Cortex of kidney (tissue), 1 donor: ENCODE data around the gene MTHFD1L.

Source experiments
- DNase-seq: peaks from one replicate; lab custom pipeline; 2025; lab: John Stamatoyannopoulos, UW

MTHFD1L gene

DNA sequence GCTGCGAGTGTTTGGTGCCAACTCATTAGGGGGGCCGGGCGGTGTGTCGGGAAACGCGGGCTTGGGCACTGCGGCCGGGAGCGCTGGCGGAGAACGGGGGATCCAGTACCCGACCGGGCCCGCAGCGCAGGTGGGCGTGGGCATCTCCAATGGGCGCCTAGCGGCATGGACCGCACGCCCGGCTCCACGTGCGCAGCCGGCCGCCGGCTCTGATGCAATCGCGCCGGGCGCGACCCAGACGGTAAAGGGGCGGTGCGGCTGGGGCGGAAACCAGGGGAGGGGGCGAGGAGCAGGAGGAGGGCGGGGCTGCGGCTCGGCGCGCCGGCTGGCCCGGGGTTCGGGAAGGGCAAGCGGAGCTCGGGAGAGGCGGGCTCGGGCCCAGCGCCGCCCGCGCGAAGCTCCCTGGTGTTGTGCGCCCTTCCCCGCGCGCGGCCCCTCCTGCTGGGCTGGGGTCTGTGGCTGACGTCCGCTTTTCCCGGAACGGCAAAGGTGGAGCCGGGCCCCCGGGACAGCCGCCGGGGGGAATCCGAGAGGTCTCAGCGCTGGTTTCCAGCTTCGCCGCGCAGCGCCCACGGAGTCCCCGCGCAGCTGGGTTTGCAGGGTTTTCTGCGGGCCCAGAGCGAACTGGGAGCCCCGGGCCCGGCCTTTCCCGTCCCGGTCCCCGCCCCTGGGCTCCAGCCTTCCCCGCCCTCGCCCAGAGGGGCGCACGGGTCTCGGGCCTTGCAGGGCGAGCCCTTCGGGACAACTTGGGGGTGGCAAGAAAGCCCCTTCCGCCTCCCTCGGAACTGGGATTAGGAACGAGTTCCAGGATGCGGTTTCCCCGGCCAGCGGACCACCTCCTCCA lies 867 bp downstream of the MTHFD1L start:
- no peak for DNase-seq

DNA sequence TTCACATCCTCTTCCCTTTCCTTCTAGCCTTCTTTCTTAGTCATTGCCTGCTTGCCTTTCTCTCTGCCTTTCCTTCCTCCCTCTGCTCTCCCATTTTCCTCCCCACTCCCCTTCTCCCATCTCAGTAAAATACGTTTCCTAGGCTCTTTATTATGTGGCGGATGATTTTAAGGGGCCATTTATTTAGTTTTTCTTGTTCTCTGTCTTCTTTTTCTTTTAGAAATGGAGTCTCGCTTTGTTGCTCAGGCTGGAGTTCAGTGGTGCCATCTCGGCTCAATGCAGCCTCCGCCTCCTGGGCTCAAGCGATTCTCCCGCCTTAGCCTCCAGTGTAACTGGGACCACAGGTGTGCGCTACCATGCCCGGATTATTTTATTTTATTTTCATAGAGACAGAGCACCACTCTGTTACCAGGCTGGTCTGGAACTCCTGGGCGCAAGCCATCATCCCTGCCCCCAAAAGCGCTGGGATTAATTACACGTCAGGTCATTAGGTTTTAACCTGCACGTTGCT lies 1.5 kb downstream of the MTHFD1L start:
- no peak for DNase-seq

DNA sequence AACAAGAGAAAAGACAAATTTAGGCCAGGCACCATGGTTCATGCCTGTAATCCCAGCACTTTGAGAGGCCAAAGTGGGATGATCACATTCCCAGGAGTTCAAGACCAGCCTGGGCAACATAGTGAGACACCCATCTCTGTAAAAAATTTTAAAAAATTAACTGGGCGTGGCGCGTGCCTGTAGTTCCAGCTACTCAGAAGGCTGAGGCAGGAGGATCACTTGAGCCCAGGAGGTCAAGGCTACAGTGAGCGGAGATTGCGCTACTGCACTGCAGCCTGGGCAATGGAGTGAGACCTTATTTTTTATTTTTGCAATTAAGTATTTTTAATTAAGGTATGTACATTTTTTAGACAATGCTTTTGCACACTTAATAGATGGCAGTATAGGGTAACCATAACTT lies 3.3 kb downstream of the MTHFD1L start:
- no peak for DNase-seq

DNA sequence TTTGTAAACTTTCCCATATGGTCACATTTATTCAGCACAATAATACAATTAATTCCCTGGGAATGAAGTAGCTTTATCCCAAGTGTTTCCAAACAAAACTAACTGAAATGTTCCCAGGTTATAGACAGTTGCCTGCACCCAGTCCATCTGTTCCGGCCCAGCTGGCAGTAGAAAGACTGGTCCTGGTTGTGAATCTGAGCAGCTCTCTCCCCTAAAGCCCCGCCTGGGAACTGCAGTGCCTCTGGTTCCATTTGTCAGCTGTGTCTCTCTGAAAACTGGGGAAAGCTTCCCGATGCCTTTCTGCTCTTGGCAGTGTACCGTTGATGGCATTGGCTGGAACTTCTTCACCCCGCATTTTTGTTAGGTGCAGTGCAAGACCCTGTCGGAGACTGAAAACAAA lies 8.7 kb downstream of the MTHFD1L start:
- no peak for DNase-seq

DNA sequence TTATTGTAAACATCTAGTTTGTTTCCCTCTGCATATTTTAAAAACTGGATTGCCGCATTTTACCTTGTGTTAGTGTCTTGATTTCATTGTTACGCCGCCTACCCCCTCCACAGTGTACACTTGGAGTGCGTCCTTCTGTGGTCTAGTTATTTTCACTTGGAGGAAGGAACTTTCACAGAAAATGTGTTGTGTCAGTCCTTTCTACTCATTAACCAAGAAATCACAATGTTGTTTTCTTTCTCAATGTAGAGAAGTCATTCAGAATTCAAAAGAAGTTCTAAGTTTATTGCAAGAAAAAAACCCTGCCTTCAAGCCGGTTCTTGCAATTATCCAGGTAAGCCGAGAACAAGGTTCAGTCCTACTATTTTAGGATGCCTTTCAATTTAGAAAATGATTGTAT lies 10.3 kb downstream of the MTHFD1L start:
- DNase-seq = no peak

DNA sequence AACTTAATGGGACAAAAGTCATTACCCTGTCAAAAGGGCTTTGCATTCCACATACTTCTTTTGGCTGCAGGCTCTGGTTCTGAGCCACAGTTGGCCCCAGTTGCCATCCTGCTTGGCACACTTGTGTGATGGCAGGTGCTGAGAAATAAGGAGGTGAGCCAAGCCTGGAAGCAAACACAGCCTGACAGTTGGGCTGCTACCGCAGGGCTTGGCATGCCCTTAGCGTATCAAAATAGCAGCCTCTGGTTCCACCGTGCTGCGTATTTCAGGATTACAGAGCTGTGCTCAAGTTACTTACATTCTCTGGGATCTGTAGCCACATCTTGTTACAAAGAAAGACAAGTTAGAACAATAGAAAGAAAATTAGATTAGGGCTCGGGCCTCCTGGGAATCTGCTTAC lies 11.1 kb downstream of the MTHFD1L start:
- no peak for DNase-seq

DNA sequence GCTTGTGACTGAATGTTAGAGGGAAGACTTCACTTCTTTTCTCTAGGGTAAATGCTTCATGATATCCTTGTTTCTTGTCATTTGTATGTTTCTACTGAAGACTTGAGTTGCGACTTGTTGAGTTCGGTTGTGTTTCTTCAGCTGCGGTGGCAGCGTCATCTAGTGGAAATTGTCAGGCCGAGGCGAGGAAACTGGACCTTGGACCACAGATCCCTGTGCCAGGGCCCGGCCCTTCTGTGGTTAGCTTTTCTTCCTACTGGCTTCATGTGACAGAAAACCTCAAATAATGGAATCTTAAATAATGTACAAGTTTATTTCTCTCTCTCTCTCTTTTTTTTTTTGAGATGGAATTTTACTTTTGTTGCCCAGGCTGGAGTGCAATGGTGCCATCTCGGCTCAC lies 12.4 kb downstream of the MTHFD1L start:
- DNase-seq = no peak

DNA sequence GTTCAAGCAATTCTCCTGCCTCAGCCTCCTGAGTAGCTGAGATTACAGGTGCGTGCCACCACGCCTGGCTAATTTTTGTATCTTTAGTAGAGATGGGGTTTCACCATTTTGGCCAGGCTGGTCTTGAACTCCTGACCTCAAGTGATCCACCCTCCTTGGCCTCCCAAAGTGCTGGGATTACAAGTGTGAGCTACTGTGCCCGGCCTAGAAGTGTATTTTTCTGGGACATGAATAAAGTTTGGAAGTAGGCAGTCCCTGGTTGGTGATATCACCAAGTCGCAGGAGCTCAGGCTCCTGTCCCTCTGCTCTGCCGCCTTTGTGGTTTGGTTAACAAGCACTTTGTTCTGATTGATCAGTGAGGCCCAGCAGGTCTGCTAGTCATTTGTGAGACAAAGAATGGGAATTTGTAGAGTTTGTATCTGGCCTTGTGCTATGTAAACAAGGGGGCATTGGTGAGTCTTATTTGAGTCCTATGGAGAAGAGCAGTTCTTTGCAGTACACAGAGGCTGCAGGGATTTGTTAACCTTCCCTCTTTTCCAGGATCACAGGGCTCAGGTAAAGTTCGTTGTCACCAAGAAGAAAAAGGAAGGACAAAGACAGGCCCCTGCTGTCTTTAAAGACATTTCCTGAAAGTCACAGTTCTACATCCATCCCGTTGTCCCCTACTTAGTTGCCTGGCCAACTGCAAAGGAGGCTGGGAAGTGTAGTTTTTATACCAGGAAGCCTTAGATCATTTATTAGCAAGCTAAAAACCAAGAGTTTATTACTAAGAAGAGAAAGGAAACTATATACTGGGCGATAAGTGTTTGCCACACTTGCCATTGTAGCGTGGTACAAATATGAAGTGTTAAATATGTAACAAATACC lies 13.1 kb downstream of the MTHFD1L start:
- DNase-seq = no peak

DNA sequence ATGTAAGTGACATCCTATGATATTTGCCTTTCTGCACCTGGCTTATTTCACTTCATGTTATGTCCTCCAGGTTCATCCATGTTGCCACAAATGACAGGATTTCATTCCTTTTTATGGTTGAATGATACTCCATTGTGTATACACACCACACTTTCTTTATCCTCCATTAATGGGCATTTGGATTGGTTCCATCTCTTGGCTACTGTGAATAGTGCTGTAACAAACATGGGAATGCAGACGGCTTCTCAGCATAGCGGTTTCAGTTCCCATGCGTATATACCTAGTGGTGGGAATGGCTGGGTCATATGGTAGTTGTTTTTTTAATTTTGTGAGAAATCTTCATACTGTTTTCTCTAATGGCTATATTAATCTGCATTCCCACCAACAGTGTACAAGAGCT lies 14.8 kb downstream of the MTHFD1L start:
- DNase-seq = no peak

DNA sequence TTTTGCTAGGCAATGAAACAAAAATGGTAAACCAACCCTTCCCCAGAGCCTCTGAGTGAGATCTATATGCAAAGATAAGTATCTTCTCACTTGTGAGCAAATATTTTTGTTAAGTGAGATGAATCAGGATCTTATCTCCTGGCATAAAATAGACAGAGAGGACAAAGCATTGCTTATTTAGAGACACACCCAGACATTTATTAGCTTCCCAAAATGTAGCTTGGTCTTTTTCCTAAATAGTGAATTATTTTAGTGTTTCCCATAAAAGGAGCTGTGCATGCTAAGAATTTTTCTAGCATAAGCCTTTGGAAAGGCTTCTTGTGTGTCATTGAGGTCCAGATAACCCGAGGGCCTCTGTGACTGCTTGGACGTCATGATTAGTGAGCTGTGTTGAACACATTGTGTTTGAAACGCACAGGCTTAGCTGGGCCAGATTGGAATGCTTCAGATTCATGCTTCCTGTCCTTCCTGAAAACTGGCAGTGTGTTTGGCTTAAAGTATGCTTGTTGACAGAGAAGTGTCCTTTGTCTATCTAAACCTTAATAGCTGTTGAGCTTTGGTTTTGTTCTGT lies 16.5 kb downstream of the MTHFD1L start:
- no peak for DNase-seq

DNA sequence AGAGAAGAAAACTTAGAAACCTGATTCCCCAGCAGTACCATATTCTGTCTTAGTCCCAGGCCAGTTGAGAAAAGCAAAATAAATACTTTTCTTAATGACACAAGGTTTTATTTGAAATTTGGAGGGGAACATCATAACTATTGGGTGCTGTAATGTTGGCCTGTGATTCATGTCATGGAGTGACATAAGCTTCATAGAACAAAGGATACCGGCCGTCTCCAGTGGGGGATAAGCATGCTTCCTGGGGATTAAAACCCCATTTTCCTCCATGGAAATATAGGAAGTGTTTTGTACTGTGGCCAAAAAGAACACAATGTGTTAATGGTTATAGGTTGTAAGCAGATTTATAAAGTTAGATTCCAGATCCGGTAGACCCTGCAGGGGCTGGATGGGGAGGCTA lies 18.0 kb downstream of the MTHFD1L start:
- DNase-seq = no peak

DNA sequence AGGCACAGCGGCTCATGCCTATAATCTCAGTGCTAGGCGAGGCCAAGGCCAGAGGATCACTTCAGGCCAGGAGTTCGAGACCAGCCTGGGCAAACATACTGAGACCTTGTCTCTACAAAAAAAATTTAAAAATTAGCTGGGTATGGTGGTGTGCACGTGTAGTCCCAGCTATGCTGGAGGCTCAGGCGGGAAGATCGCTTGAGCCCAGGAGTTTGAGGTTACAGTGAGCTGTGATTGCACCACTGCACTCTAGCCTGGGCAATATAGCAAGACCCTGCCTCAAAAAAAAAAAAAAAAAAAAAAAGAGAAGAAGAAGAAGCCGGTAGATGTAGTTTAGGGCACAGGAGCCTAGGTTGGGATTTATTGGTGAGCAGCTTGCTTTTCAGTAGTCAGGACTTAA lies 20.7 kb downstream of the MTHFD1L start:
- DNase-seq = no peak

DNA sequence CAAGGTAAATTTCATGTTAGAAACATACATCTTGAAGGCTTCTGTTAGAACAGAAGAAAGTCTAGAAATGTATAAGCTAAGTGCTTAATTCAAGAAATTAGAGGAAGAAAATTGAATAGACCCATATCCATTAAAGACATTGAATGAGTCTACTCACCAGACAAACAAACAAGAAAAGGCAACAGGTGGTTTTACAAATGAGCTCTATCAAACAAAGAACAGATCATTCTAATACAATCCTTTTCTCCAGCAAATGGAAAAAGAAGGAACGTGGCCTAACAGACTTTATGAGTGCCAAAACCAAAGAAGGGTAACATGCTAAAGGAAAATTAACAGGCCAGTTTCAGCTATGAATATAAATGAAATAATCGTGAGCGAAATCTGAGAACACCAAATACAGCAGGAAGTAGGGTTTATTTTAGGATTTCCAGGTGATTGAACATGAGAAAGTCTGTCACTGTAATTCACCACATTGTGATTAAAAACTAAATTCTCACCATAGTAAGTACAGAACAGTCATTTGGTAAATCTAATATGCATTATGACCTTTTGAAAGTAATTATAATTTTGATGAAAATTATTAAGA lies 22.6 kb downstream of the MTHFD1L start:
- DNase-seq = no peak

DNA sequence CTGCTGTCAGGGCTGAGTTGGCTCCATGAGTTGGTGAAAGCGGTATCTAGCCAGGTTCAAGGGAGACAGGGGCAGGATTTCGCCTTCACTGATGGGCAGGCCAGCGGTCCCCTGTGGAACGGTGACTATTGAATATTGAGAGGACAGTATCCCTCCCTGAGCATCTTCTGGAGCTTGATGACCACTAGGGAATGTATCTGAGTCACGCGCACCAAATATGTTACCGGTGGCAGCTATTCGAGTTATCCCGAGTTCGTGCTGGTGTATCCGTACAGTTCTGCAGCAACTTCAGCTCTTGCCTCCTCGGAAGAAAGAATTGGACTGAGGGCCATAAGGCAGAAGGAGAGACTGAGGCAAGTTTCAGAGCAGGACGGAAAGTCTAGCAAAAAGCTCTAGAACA lies 24.8 kb downstream of the MTHFD1L start:
- DNase-seq = no peak

DNA sequence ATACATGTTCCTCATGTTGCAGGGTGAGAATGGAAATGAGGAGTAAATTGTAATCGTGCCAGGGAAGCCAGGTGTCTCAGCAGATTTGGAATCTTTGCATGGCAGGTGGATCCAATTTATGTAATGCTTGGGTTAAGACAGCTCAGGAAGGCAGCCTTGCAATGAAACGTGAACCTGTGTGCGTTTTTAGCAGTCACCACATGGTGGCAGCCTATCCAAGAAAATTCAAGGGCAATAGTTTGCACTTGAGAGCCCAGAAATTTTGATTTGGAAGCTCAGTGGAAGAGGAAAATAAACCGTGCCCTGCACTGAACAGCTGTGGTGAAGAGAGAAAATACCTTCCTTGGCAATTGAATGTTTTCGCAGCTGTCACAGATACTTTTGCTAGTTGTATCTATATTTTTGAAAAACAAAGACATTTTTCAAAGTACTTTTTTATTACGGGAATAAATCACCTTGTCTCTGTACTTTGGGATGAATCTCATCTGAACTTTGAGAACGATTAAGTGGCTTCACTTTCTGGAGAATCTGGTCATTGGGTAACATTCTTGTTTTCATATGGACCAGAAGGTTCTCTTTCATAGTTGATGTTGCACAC lies 26.5 kb downstream of the MTHFD1L start:
- DNase-seq = no peak

DNA sequence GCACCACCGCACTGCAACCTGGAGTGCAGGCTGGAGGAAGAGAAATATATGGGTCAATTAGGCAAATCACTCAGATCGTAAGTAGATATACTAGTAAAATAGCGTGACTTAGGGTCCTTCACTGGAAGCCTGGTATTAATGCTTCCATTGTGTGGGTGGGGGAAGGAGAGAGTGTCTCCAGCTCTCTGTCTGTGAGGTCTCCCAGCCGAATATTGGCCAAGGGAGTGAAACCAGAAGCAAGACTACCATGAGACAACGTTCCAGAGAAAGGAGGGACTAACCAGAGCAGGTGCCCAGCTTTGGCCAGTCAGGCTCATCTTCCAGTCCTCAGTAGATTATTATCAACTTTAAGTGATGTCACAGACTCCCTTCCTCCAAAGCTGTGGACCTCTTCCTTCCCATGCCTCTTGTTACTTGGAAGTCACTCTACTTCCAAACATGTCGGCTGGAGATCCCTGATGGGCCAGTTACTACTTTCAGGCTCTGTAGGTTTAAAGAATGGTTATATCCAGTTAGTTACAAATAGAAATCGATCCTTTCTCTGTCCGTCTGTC lies 28.8 kb downstream of the MTHFD1L start:
- no peak for DNase-seq

DNA sequence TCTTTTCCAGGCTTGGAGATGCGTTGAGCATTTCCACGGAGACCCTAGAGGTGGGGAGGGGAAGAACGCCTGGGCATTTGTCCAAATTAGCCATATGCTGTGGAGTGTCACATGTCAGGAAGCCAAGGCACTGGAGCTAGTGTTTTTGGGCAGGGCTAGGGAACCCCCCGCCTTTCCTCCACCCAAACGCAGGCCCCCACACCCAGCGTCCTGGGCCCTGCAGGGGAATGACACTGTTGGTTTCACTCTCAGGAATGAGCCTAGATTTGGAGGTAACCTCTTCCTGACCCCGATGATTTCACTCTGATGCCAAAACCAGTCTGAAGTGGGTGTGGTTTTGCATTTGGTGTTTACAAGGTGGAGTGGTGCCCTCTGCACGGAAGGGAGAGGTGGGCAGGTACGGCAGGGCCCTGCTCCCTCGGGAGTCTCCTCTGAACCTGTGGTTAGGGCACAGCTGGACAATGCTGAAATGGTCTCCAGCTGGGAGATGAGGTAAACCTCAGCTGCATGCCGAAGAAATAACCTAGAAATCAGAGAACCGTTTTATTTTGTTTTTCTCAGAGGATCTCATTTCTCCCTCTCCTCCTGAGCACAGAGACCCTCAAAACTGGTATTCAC lies 29.5 kb downstream of the MTHFD1L start:
- no peak for DNase-seq

DNA sequence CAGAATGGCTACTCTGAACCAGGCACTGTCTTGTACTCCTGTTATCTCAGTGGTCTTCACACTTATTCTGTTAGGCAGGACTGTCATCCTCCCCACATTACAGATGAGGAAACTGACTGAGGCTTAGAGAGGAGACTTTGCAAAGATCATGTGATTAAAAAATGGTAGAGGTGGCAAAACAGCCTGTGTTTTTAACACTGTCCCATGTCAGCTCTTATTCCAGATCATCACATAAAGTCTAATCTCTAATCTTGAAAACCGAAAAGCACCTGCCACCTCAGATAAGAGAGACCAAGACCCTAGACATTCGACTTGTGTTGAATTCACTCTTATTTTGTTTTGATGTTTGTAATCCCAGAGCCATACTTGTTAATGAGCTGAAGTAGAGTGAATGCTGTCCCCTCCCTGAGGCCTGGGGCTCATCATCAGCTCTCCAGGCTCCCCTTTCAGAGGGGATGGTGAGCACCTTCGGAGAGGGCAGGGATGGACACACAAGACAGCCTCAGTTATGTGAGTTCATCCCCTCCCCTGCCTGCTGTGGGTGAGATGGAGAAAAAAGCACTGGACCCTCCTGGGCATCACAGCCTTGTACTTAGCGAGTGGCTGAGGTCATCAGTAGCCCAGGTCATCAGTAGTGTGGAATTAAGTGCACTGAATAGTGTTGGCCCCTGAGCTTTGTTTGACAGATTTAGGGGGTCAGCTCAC lies 30.6 kb downstream of the MTHFD1L start:
- DNase-seq = no peak

DNA sequence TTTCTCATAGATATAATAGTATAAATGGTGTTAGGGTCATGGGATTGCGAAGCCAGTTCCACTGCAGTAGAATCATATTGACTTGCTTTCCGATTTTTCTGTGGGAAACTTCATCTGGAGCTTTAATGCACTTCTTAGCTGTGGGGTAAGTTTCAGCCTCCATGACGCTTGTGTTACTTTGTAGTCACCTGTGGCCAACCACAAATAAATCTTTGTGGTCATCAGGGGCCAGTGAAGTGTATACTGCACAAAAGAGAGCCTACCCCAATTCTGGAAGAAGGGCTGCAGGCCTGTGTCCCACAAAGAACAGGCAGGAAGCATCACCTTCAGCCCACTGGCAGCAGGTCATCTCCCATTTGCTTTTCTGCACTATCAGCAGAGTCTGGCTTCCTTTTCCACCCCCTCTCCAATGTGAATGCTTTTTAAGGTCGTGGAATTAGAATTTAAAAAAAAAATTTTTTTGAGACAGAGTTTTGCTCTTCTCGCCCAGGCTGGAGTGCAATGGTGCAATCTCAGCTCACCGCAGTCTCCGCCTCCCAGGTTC lies 32.0 kb downstream of the MTHFD1L start:
- DNase-seq = no peak
